ENCODE measurements around the gene MFAP2.

GRCh38 chr1:16996845-16997244, 16.4 kb upstream of the MFAP2 start:
- TF ChIP-seq POLR2A (IDR thresholded peaks at IDR 0.05; ENCODE audit: low read depth, low read length): no peak
- no peak for TF ChIP-seq TAF1 (IDR thresholded peaks at IDR 0.05; ENCODE audit: borderline replicate concordance, low read depth, low read length)
